Measurements from ENCODE around the gene SLC6A3. TPM values are rescaled to one million over a fixed set of nuclear protein-coding genes. Genes with fewer than 3 reads are reported as not detected.

SLC6A3 gene
- total RNA-seq, 1 experiment from 2014 or later: not detected

GRCh38 chr5:1386274-1386717, 58.9 kb downstream of the SLC6A3 start:
- Histone ChIP-seq H3K4me1 (ENCODE audit: insufficient read depth, low read length, poor library complexity, severe bottlenecking) (no peaks in the 10 kb centered on the region), H3K27me3 (replicated peaks; ENCODE audit: insufficient read depth, low read depth, low read length, poor library complexity) (peaks cover 50% of the 10 kb centered on the region), H3K36me3 (ENCODE audit: insufficient read depth, low read length, poor library complexity, severe bottlenecking) (no peaks in the 10 kb centered on the region), H3K27ac (ENCODE audit: low read depth, low read length, poor library complexity, severe bottlenecking) (no peak overlapping the region), H3K9me3 (ENCODE audit: low read depth, low read length, poor library complexity, severe bottlenecking) (no peaks in the 10 kb centered on the region), H3K4me3 (ENCODE audit: low read depth, low read length, poor library complexity, severe bottlenecking) (peak overlapping the region; percentile 62)
- ChIA-PET POLR2A (ENCODE audit: low non-redundant PET) (no interaction called here), CTCF (no interaction called here)
- DNase-seq (ENCODE audit: low spot score): peak; percentile 43
- no TSS peak for BruUV-seq (replicated peaks)
- peak; percentile 39 for TF ChIP-seq EZH2 (IDR thresholded peaks at IDR 0.05; ENCODE audit: borderline replicate concordance, low read depth, low read length, poor library complexity, severe bottlenecking)
- TF ChIP-seq, protein P1, sequence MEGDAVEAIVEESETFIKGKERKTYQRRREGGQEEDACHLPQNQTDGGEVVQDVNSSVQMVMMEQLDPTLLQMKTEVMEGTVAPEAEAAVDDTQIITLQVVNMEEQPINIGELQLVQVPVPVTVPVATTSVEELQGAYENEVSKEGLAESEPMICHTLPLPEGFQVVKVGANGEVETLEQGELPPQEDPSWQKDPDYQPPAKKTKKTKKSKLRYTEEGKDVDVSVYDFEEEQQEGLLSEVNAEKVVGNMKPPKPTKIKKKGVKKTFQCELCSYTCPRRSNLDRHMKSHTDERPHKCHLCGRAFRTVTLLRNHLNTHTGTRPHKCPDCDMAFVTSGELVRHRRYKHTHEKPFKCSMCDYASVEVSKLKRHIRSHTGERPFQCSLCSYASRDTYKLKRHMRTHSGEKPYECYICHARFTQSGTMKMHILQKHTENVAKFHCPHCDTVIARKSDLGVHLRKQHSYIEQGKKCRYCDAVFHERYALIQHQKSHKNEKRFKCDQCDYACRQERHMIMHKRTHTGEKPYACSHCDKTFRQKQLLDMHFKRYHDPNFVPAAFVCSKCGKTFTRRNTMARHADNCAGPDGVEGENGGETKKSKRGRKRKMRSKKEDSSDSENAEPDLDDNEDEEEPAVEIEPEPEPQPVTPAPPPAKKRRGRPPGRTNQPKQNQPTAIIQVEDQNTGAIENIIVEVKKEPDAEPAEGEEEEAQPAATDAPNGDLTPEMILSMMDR (conservative IDR thresholded peaks at IDR 0.05; ENCODE audit: low read depth, low read length): no peak
- intact Hi-C loops (cut with micrococcal nuclease; ENCODE audit: unreplicated experiment): no loop called here

- Histone ChIP-seq H3K4me1 (ENCODE audit: insufficient read depth, low read length, poor library complexity, severe bottlenecking) (no peaks in the 10 kb centered on the region), H3K9me3 (ENCODE audit: low read depth, low read length, poor library complexity, severe bottlenecking) (no peaks in the 10 kb centered on the region), H3K4me3 (ENCODE audit: low read depth, low read length, poor library complexity, severe bottlenecking) (peak overlapping the region; percentile 62), H3K36me3 (ENCODE audit: insufficient read depth, low read length, poor library complexity, severe bottlenecking) (no peaks in the 10 kb centered on the region), H3K27ac (ENCODE audit: low read depth, low read length, poor library complexity, severe bottlenecking) (no peak overlapping the region), H3K27me3 (replicated peaks; ENCODE audit: insufficient read depth, low read depth, low read length, poor library complexity) (peaks cover 44% of the 10 kb centered on the region)
- POLR2A ChIA-PET (ENCODE audit: low non-redundant PET): no interaction called here
- intact Hi-C loops (cut with micrococcal nuclease; ENCODE audit: unreplicated experiment): no loop called here
- TF ChIP-seq, protein P1 (conservative IDR thresholded peaks at IDR 0.05; ENCODE audit: low read depth, low read length): no peak
- TF ChIP-seq EZH2 (IDR thresholded peaks at IDR 0.05; ENCODE audit: borderline replicate concordance, low read depth, low read length, poor library complexity, severe bottlenecking): peak; percentile 0
- CTCF ChIA-PET: no interaction called here
- no TSS peak for BruUV-seq (replicated peaks)
- DNase-seq (ENCODE audit: low spot score): peak; percentile 73
Measured at GRCh38 chr5:1385395-1386273, 59.6 kb downstream of the SLC6A3 start.

DNA sequence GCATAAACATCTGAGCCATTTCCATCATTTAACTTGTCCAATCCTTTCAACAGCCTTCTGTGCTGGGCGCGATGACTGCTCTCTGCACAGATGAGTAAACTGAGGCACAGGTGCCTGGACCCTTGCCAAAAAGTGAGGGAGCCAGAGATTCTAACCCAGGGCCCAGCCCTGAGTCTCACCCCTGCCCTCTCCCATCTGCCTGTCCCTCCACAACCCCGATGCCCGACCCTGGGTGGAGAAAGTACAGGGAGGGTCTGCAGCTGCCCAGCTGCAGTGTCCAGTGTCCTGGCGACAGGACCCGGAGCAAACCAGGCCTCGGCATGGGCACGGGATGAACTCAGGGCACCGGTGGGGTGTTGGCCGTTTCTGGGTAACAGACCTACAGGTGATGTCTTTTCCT, 60.7 kb downstream of the SLC6A3 start:
- Histone ChIP-seq H3K4me1 (ENCODE audit: insufficient read depth, low read length, poor library complexity, severe bottlenecking) (no peaks in the 10 kb centered on the region), H3K27me3 (replicated peaks; ENCODE audit: insufficient read depth, low read depth, low read length, poor library complexity) (peaks cover 33% of the 10 kb centered on the region), H3K27ac (ENCODE audit: low read depth, low read length, poor library complexity, severe bottlenecking) (no peak overlapping the region), H3K9me3 (ENCODE audit: low read depth, low read length, poor library complexity, severe bottlenecking) (no peaks in the 10 kb centered on the region), H3K4me3 (ENCODE audit: low read depth, low read length, poor library complexity, severe bottlenecking) (no peak overlapping the region), H3K36me3 (ENCODE audit: insufficient read depth, low read length, poor library complexity, severe bottlenecking) (no peaks in the 10 kb centered on the region)
- no peak for TF ChIP-seq EZH2 (IDR thresholded peaks at IDR 0.05; ENCODE audit: borderline replicate concordance, low read depth, low read length, poor library complexity, severe bottlenecking)
- TF ChIP-seq, protein P1 (conservative IDR thresholded peaks at IDR 0.05; ENCODE audit: low read depth, low read length): no peak
- ChIA-PET CTCF (no interaction called here), POLR2A (ENCODE audit: low non-redundant PET) (no interaction called here)
- intact Hi-C loops (cut with micrococcal nuclease; ENCODE audit: unreplicated experiment): no loop called here
- BruUV-seq (replicated peaks): no TSS peak
- DNase-seq (ENCODE audit: low spot score): no peak
